AG09309 (cell line): Measurements from ENCODE around the gene HTR3B.

Experiments used
- DNase-seq: peaks from one replicate; pipeline ENCODE4 v3.0.0-alpha.2; 2010; ENCODE audit warnings: low read depth
- H3K4me3 ChIP-seq: 2 replicates; pipeline ENCODE4 v1.5.1; 2011; ENCODE audit warnings: mild to moderate bottlenecking, low read depth, low read length, moderate library complexity; ENCODE audit not compliant: control insufficient read depth
- TF ChIP-seq, protein P1 (sequence below): IDR thresholded peaks from 2 replicates; pipeline ENCODE4 v1.5.1; 2011; ENCODE audit warnings: mild to moderate bottlenecking, low read depth, low read length, inconsistent platforms; ENCODE audit not compliant: insufficient read depth, control insufficient read depth; ENCODE audit errors: missing control alignments

HTR3B gene

DNA sequence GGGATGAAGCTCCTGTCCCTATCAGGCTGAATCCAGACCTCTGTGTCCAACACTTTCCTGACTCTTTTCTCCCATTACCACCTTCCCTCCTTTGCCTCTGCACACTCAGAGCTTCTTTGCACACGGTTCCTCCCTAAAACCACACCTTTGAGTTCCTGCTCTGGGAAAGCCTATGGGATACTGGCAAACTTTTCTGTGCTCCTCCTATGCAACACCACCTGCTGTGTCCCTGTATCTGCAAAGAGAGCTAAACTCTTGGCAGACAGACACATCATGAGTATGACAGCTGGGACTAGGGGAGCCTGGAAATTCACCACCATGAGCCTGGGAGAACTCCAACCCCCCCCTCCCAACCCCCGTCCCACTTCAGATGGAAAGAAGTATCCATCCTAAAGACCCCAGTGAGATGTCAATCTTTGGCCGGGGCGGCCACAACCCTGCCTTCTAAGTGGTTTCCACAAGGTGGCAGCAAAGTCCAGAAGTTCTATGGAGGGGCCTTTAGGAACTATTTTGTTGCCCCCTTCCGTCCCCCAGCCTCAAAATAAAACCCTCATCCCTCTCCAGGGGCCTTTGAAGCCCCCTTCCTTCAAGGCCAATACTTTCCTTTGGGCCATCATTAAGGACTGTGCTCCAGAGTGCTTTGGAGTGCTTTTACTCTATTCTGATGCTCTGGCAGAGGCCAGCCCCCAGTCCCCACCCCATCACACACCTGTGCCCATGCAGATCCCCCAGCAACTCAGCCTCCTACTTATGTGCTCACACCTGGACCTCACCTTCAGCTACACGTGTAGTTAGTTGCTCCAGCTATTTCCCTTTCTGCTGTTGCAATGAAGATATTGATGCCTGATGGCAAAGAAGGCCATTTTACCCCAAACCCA, 89.7 kb downstream of the HTR3B start:
- H3K4me3 ChIP-seq, result no peak overlapping the region
- TF ChIP-seq, protein P1, sequence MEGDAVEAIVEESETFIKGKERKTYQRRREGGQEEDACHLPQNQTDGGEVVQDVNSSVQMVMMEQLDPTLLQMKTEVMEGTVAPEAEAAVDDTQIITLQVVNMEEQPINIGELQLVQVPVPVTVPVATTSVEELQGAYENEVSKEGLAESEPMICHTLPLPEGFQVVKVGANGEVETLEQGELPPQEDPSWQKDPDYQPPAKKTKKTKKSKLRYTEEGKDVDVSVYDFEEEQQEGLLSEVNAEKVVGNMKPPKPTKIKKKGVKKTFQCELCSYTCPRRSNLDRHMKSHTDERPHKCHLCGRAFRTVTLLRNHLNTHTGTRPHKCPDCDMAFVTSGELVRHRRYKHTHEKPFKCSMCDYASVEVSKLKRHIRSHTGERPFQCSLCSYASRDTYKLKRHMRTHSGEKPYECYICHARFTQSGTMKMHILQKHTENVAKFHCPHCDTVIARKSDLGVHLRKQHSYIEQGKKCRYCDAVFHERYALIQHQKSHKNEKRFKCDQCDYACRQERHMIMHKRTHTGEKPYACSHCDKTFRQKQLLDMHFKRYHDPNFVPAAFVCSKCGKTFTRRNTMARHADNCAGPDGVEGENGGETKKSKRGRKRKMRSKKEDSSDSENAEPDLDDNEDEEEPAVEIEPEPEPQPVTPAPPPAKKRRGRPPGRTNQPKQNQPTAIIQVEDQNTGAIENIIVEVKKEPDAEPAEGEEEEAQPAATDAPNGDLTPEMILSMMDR, result peak; percentile 68
- DNase-seq, result no peak
